HCT116 (cell line): ENCODE measurements around the gene FOXP1. TPM values are rescaled to one million over a fixed set of nuclear protein-coding genes. Genes with fewer than 3 reads are reported as not detected.

Experiments used
- ATAC-seq: fragments of 200-7000 bp; cut with Tn5 transposase; 2 replicates; pipeline ENCODE4 v1.9.1; 2020; ENCODE audit warnings: mild to moderate bottlenecking, moderate library complexity
- BruUV-seq: library from RNA; stranded (reverse); fragments of 400-500 nt; replicated peaks from 2 replicates; lab custom pipeline; 2021; lab: Mats Ljungman, UMichigan
- CTCF ChIA-PET: fragments of 300-600 bp; sonication (Branson Sonifier 250); formaldehyde crosslinking; loops from one replicate; lab custom pipeline; 2021; ENCODE audit warnings: antibody characterized with exemption; lab: Charles Lee
- POLR2A ChIA-PET: fragments of 300-600, 350-600 bp; sonication (Branson Sonifier 250); formaldehyde crosslinking; loops from one replicate; lab custom pipeline; 2021; ENCODE audit warnings: antibody characterized with exemption; lab: Charles Lee
- RAD21 ChIA-PET, 2 experiments: fragments of 300-600 bp; sonication (Branson Sonifier 250); formaldehyde crosslinking; loops; one replicate each; lab custom pipeline; 2023; ENCODE audit warnings: low total read pairs in 2 of 2; ENCODE audit not compliant: uncharacterized antibody in 2 of 2, unreplicated experiment in 2 of 2, low non-redundant PET in 1 of 2; lab: Charles Lee
- DNase-seq: peaks from one replicate; pipeline ENCODE4 v3.0.0-alpha.2; 2010; ENCODE audit warnings: low read depth, low spot score
- H2AFZ ChIP-seq: fragments of 200-600 bp; shearing (Covaris generic), sonication (generic); 2 replicates; pipeline ENCODE4 v1.6.1; 2017; ENCODE audit warnings: low read depth, mixed run types, mixed read lengths, antibody characterized with exemption, low read length; ENCODE audit not compliant: poor library complexity, severe bottlenecking
- H3K27ac ChIP-seq: 2 replicates; pipeline ENCODE4 v1.5.1; 2012; ENCODE audit warnings: low read depth, low read length
- H3K27me3 ChIP-seq: fragments of 200-600 bp; sonication (generic); 2 replicates; pipeline ENCODE4 v1.6.1; 2016; ENCODE audit warnings: mixed run types, low read length, mixed read lengths; ENCODE audit not compliant: insufficient read depth
- H3K36me3 ChIP-seq, 2 experiments: fragments of 200-500 bp in 1 of 2; fragments of 200-600 bp in 1 of 2; sonication (Bioruptor generic) in 1 of 2; sonication (generic) in 1 of 2; 2 replicates each; pipeline versions ENCODE4 v1.5.1 to v1.6.1; 2014 to 2016; ENCODE audit warnings: low read length in 2 of 2, inconsistent platforms in 1 of 2, mixed read lengths in 1 of 2, mixed run types in 1 of 2; ENCODE audit not compliant: insufficient read depth in 2 of 2, control insufficient read depth in 1 of 2
- H3K4me1 ChIP-seq, 2 experiments: fragments of 200-600 bp in 1 of 2; sonication (generic) in 1 of 2; 2 replicates each; pipeline versions ENCODE4 v1.5.1 to v1.6.1; 2012 to 2017; ENCODE audit warnings: low read length in 2 of 2, inconsistent platforms in 1 of 2, mild to moderate bottlenecking in 1 of 2, mixed read lengths in 1 of 2, mixed run types in 1 of 2, moderate library complexity in 1 of 2; ENCODE audit not compliant: insufficient read depth in 2 of 2, control insufficient read depth in 1 of 2
- H3K4me2 ChIP-seq: fragments of 200-600 bp; sonication (generic); 2 replicates; pipeline ENCODE4 v1.6.1; 2017; ENCODE audit warnings: mixed run types, low read length, mixed read lengths
- H3K4me3 ChIP-seq, 2 experiments: fragments of 200-600 bp in 1 of 2; sonication (generic) in 1 of 2; replicated peaks in 1 of 2; 2 replicates each; pipeline ENCODE4 v1.5.1; 2011 to 2016; ENCODE audit warnings: low read length in 2 of 2, control low read depth in 1 of 2, low read depth in 1 of 2, mild to moderate bottlenecking in 1 of 2, mixed read lengths in 1 of 2, mixed run types in 1 of 2
- H3K79me2 ChIP-seq: fragments of 200-600 bp; sonication (generic); 2 replicates; pipeline ENCODE4 v1.6.1; 2017; ENCODE audit warnings: mild to moderate bottlenecking, mixed run types, low read length, moderate library complexity, mixed read lengths; ENCODE audit not compliant: insufficient read depth
- H3K9ac ChIP-seq: fragments of 200-600 bp; sonication (generic); 2 replicates; pipeline ENCODE4 v1.6.1; 2016; ENCODE audit warnings: low read length, mixed read lengths
- H3K9me2 ChIP-seq: fragments of 200-600 bp; sonication (generic), shearing (Covaris generic); 2 replicates; pipeline ENCODE4 v1.6.1; 2017; ENCODE audit warnings: mixed run types, mild to moderate bottlenecking, moderate library complexity; ENCODE audit not compliant: insufficient read depth
- H3K9me3 ChIP-seq, 2 experiments: fragments of 200-500 bp in 1 of 2; fragments of 200-600 bp in 1 of 2; sonication (Bioruptor generic) in 1 of 2; sonication (generic) in 1 of 2; 2 replicates each; pipeline ENCODE4 v1.6.1; 2014 to 2017; ENCODE audit warnings: low read length in 2 of 2, mixed read lengths in 2 of 2, inconsistent platforms in 1 of 2, low read depth in 1 of 2, mild to moderate bottlenecking in 1 of 2, mixed run types in 1 of 2, moderate library complexity in 1 of 2; ENCODE audit not compliant: control insufficient read depth in 1 of 2, insufficient read depth in 1 of 2
- H4K20me1 ChIP-seq: fragments of 200-600 bp; sonication (generic), shearing (Covaris generic); 2 replicates; pipeline ENCODE4 v1.6.1; 2017; ENCODE audit warnings: mixed run types, mild to moderate bottlenecking, moderate library complexity; ENCODE audit not compliant: insufficient read depth
- CEBPB ChIP-seq: IDR thresholded peaks from 2 replicates; pipeline ENCODE4 v1.6.1; 2012; ENCODE audit warnings: low read depth
- EGR1 ChIP-seq: IDR thresholded peaks from 2 replicates; pipeline ENCODE4 v1.6.1; 2012; ENCODE audit warnings: low read depth
- ELF1 ChIP-seq: IDR thresholded peaks from 2 replicates; pipeline ENCODE4 v1.6.1; 2012; ENCODE audit warnings: low read depth, borderline replicate concordance
- EZH2phosphoT487 ChIP-seq: fragments of 200-600 bp; IDR thresholded peaks from 2 replicates; pipeline ENCODE4 v1.6.1; 2018; ENCODE audit warnings: antibody characterized with exemption, borderline replicate concordance
- JUND ChIP-seq: IDR thresholded peaks from 2 replicates; pipeline ENCODE4 v1.6.1; 2012
- POLR2AphosphoS5 ChIP-seq: IDR thresholded peaks from 2 replicates; pipeline ENCODE4 v1.6.1; 2011; ENCODE audit warnings: mild to moderate bottlenecking, low read depth, low read length, moderate library complexity
- RAD21 ChIP-seq: IDR thresholded peaks from 2 replicates; pipeline ENCODE4 v1.6.1; 2012; ENCODE audit warnings: low read depth, mild to moderate bottlenecking
- REST ChIP-seq: IDR thresholded peaks from 2 replicates; pipeline ENCODE4 v1.6.1; 2012; ENCODE audit warnings: low read depth
- SIN3A ChIP-seq: IDR thresholded peaks from 2 replicates; pipeline ENCODE4 v1.6.1; 2012; ENCODE audit warnings: low read depth
- SP1 ChIP-seq: IDR thresholded peaks from 2 replicates; pipeline ENCODE4 v1.6.1; 2012; ENCODE audit warnings: low read depth
- TCF7L2 ChIP-seq: IDR thresholded peaks from 2 replicates; pipeline ENCODE4 v1.7.0; 2011; ENCODE audit warnings: borderline replicate concordance, inconsistent platforms; ENCODE audit not compliant: insufficient read depth, insufficient read length; ENCODE audit errors: extremely low read depth
- YY1 ChIP-seq: IDR thresholded peaks from 2 replicates; pipeline ENCODE4 v1.6.1; 2011; ENCODE audit warnings: low read length, low read depth, moderate library complexity, mild to moderate bottlenecking; ENCODE audit not compliant: insufficient replicate concordance; ENCODE audit errors: extremely low read depth
- ZBTB33 ChIP-seq: IDR thresholded peaks from 2 replicates; pipeline ENCODE4 v1.6.1; 2011; ENCODE audit warnings: mild to moderate bottlenecking, low read length, moderate library complexity; ENCODE audit not compliant: insufficient replicate concordance; ENCODE audit errors: extremely low read depth
- ZFX ChIP-seq: fragments of 450-650 bp; IDR thresholded peaks from 2 replicates; pipeline ENCODE4 v1.6.1; 2017
- ZNF274 ChIP-seq: fragments of 200-500 bp; sonication (Bioruptor generic); IDR thresholded peaks from 2 replicates; pipeline ENCODE4 v1.6.1; 2014; ENCODE audit warnings: mild to moderate bottlenecking, low read depth, low read length, inconsistent platforms
- intact Hi-C: fragments of 100-400 bp; cut with micrococcal nuclease; formaldehyde crosslinking; loops from 2 replicates; pipeline ENCODE4 v1.10.0; 2022
- total RNA-seq: library from RNA; stranded (reverse); gene quantifications from one replicate; pipeline ENCODE4 v1.2.1, GENCODE V29; 2021; ENCODE audit not compliant: unreplicated experiment

Gene FOXP1
- total RNA-seq, 1 experiment from 2014 or later, result 11.4 TPM

GRCh38 chr3:71109977-71110285, 473.6 kb downstream of the FOXP1 start:
- Histone ChIP-seq H2AFZ (no peak overlapping the region), H3K4me1 (no peaks in the 10 kb centered on the region), H3K36me3 (no peaks in the 10 kb centered on the region), H3K4me3 (no peak overlapping the region), H3K4me2 (no peak overlapping the region), H4K20me1 (no peaks in the 10 kb centered on the region), H3K79me2 (no peaks in the 10 kb centered on the region), H3K27me3 (no peaks in the 10 kb centered on the region), H3K27ac (no peak overlapping the region), H3K9me2 (no peaks in the 10 kb centered on the region), H3K9ac (no peak overlapping the region), H3K9me3 (no peaks in the 10 kb centered on the region)
- intact Hi-C loops, result no loop called here
- TF ChIP-seq TCF7L2 (no peak), SIN3A (no peak), SP1 (no peak), POLR2AphosphoS5 (no peak), YY1 (no peak), ZNF274 (no peak), CEBPB (no peak), ZFX (no peak), EGR1 (no peak), ZBTB33 (no peak), JUND (no peak), REST (no peak), EZH2phosphoT487 (no peak), ELF1 (no peak), RAD21 (no peak)
- ChIA-PET POLR2A (no interaction called here), RAD21 (no interaction called here), CTCF (no interaction called here)
- no peak for DNase-seq
- no TSS peak for BruUV-seq
- no peak for ATAC-seq
